HG02642 (cell line): ENCODE data around the gene PHACTR4.
A peak's percentile ranks its signal among the peaks of the same experiment; 100 is the strongest.
"Not testable (repeated sequence)": the region's sequence is repeated elsewhere in the genome, so short reads cannot be mapped to it uniquely, and the experiment has no call there.

Experiments
- ATAC-seq: cut with Tn5 transposase; IDR thresholded peaks from one replicate; pipeline ENCODE4 v1.9.1; 2021; ENCODE audit warnings: mild to moderate bottlenecking; ENCODE audit not compliant: unreplicated experiment, poor library complexity

PHACTR4 gene

DNA sequence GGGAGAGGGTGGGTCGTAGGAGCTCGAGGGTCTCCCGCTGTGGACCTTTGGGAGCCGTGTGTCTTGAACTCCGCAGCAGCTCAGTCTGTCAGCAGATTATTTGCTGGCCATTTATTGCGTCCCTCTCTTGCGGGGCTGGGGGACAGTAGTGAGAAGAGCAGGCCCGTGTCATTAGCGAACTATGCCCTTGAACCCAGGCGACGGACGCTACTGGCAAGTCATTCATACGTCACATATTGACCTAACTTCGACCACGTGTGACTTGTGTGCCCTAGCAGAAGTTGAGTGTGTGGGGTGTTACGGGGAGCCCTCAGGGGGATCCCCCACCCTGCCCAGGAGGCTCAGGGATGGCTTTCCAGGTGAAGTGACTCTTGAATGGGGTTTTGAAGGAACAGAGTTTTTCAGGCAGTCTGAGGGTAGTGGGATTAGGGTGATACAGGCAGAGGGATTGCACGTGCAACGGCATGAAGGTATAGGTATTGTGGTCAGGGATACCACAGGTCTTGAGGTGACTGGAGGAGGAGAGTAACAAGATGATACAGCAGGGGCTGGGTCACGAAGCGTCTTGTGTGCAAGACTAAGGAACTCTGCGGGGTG, 149.3 kb downstream of the PHACTR4 start:
- peak; percentile 15 for ATAC-seq

DNA sequence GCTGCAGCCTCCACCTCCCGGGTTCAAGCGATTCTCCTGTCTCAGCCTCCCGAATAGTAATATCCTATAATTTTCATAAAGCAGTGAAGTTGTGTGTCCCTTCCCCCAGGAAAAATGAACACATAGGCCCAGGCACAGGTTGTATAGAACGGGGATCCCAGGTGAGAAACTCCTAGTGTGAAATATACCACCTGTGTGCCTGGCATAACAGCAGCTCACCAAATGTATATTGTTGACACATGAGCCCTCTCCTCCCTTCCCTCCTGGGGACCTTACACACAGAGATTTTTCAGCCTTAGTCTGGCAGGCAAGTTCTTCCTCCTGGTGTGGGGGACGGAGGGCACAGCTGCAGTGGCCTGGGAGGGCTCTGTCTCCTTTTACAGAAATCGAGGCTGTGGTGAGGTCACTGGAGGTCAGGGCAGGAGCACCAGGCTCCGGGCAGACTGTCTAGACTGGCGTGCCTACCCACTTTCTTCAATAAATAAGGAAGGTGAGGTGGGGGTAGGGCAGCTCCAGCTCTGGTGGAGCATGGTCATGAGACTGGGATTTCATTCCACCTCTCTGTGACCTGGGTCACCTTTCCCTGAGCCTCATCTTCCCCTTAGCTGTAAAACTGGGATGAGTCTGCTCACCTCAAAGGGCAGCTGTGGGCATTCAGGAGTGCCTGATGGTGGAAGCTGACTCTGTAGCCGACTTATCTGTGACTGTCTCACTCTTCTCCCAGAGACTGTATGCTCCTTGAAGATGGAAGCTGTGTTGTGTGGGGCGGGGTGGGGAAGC, 150.6 kb downstream of the PHACTR4 start:
- ATAC-seq: no peak

DNA sequence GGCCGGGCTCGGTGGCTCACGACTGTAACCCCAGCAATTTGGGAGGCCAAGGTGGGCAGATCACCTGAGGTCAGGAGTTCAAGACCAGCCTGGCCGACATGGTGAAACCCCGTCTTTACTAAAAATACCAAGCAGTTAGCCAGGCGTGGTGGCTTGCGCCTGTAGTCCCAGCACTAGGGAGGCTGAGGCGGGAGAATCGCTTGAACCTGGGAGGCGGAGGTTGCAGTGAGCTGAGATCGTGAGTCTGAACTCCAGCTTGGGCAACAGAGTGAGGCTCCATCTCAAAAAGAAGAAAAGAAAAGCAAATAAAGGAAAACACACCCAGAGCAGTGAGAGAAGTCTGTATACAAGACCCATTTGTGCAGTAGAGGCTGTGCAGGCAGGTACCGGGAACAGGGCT, 151.3 kb downstream of the PHACTR4 start:
- ATAC-seq: not testable (repeated sequence)

DNA sequence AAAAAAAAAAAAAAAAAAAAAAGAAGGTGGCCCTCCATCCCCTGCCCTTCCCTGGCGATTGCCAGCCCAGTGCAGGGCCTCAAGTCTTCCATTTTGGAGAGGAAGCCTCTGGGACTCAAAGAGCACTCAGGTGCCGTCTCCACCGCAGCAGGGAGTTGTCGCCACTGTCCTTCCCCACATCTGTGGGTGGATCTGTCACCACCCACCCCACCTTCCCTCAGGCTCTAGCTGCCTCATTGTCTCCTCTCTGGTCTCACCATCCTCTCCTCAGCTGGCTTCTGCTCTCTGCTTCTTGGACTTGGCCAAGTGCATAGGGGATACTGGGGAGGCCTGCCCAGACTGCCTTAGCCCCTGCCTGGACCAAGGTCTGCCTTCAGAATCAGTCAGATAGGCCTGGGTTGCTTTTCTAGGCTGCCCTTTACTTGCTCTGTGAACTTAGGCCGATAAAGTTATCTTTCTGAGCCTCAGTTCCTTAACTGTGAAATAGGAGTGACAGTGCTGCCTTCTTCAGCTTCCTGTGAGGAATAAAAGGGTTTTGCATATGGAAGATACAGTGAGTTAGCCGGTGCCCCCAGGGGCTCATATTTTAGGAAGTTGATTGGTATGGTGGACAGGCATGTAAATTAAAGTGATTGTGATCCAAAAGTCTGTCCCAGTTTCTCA, 152.1 kb downstream of the PHACTR4 start:
- no peak for ATAC-seq

DNA sequence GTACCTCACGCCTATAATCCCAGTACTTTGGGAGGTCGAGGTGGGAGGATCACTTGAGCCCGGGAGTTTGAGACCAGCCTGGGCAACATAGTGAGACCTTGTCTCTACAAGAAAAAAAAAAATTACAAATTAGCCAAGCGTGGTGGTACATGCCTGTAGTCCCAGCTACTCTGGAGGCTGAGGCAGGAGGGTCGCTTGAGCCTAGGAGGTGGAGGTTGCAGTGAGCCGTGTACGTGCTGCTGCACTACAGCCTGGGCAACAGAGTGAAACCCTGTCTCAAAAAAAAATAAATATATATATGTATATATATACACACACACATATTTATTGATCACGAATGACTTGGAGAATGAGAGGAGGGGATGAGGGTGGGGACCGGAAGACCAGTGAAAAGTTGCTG, 153.0 kb downstream of the PHACTR4 start:
- not testable (repeated sequence) for ATAC-seq

DNA sequence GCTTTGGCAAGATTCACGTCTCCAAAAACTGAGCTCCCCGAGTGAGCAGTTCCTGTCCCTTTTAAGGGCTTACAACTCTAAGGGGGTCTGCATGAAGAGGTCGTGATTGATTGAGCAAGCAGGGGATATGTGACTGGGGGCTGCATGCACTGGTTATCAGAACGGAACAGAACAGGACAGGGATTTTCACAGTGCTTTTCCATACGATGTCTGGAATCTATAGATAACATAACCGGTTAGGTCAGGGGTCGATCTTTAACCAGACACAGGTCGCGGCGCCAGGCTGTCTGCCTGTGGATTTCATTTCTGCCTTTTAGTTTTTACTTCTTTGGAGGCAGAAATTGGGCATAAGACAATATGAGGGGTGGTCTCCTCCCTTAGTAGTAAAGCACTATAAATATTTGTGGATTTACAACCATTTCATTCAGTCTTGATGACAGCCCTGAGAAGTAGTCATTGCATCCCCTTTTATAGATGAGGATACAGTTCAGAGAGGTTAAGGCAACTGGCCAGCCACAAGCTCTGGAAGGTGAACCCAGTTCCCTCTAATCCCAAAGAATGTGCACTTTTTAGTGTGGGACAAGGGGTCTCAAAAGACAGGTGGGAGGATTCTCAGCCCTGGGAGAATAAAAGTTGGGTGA, 155.6 kb downstream of the PHACTR4 start:
- ATAC-seq: not testable (repeated sequence)

DNA sequence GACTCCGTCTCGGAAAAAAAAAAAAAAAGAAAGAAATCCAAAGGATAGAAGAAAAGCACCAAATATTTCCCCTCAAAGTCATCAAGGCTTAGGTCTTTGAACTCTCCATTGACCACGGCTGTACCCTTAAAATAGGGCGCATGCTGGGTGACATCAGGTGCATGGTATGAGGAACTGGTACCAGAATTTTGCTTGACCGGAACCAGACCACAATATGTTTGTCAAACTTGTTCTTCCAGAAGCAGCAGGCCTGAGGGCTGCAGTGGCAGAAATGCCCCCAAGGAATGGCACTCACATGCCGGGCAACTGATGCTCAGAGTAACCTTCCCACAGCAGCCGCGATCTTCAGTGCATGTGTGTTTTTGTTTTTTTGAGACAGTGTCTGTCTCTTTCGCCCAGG, 157.3 kb downstream of the PHACTR4 start:
- no peak for ATAC-seq

DNA sequence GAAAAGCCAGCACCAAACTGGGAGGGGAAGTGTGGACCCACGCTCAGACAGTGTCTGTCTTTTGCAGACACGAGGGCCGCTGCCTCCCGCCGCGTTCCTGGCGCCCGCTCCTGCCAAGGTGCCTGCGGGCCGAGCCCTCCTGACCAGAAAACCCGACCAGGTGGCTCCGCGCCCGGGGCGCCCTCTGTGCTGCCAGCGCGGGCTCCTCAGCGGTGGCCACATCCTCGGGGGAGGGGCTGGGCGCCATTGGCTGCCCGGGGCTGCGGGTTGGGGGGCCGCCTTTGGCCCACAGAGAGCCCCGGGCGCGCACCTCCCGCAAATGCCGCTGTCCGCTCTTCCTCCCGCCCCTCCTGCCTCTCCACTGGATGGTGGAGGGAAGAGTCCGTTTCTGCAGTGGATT, 160.9 kb downstream of the PHACTR4 start:
- no peak for ATAC-seq

DNA sequence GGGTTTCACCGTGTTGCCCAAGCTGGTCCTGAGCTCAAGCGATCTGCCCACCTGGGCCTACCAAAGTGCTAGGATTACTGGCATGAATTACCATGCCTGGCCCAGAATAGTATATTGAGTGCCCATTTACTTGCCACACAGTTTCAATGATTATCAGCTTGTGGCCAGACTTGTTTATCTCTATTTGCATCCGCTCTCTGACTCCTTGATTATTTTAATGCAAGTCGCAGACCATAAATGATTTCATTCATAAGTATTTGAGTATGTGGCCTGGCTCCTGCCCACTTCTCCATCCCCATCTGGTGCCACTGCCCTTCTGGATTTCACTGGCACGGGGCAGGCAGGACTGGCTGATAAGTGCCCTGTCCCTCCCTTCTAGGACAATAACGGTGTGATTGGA, 165.1 kb downstream of the PHACTR4 start:
- no peak for ATAC-seq

DNA sequence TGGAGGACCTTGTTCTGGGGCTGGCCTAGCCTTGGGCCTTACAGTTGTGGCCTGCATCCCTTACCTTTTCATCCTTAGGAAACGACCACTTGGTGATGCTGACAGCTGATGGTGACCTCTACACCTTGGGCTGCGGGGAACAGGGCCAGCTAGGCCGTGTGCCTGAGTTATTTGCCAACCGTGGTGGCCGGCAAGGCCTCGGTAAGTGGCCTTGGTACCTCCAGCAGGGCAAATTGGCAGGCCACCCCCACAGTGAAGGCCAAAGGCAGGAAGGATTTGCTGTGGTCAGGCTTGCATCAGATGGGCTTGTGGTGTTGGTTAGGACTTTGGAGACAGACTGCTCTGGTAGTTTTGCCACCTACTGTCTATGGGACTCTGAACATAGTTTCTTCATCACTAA, 165.6 kb downstream of the PHACTR4 start:
- no peak for ATAC-seq

DNA sequence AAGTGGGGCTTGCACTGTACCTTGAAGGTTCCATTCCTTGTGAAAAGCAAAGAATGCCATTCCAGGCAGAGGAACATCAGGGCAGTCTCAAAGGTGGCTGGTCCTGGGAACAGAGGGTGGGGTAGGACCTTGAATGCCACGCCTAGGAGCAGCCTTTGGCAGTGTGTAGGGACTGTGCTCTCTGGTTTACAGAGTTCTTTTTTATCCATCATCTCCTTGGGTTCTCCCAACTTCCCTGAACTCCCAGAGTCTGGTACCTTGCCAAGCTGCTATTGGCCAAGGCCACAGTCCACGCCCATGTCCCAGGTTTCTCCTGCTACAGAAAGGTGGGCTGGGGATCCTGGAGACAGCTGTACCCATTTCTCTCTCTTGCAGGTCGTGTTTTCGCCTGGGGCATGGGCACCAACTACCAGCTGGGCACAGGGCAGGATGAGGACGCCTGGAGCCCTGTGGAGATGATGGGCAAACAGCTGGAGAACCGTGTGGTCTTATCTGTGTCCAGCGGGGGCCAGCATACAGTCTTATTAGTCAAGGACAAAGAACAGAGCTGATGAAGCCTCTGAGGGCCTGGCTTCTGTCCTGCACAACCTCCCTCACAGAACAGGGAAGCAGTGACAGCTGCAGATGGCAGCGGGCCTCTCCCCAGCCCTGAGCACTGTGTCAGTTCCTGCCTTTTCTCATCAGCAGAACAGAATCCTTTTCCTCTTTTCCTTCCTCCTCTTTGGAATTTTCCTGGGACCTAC, 168.1 kb downstream of the PHACTR4 start:
- ATAC-seq: no peak

DNA sequence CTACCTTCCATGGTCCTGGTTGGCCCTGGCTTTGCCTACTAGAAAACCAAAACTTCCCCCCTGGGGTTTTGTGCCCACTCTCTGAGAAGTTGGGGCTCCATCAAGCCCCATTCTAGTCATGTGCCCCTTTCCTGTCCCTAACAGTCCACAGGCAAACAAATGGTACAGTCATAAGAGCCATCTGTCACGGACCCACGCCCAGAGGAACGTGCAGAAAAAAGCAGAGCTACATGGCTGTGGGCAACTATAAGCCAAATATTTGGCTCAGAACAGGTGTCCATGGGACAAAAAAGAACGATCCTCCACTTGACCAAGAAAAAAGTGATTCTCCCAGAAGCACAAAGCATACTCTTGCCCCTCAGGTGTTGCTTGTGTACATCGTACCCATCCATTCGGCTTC, 168.7 kb downstream of the PHACTR4 start:
- ATAC-seq: no peak

DNA sequence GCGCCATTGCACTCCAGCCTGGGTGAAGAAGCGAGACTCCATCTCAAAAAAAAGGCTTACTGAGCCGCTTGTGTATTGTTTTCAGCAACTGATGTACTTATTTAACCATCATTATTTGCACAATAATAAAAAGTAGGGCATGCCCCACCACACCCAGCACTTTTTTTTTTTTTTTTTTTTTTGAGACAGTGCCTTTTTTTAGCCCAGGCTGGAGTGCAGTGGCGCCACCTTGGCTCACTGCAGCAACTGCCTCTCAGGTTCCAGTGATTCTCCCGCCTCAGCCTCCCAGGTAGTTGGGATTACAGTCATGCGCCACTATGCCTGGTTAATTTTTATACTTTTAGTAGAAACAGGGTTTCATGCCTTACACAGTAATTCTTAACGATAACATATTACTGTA, 171.1 kb downstream of the PHACTR4 start:
- ATAC-seq: no peak

DNA sequence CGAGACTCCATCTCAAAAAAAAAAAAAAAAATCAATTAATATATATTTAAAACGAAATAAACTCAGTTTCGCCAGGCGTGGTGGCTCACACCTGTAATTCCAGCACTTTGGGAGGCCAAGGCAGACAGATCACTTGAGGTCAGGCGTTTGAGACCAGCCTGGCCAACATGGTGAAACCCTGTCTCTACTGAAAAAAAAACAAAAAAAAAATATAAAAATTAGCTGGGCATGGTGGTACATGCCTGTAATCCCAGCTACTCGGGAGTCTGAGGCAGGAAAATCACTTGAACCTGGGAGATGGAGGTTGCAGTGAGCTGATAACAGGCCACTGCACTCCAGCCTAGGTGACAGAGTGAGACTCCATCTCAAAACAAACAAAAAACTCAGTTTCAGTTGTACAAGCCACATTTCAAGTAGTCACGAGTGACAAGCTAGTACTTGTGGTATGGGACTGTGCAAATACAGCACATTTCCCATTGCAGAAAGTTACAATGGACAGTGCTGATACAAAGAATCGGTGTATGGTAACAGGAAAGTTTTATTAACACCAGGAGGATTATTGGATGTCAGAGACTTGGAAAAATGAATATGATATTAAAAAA, 172.0 kb downstream of the PHACTR4 start:
- not testable (repeated sequence) for ATAC-seq

DNA sequence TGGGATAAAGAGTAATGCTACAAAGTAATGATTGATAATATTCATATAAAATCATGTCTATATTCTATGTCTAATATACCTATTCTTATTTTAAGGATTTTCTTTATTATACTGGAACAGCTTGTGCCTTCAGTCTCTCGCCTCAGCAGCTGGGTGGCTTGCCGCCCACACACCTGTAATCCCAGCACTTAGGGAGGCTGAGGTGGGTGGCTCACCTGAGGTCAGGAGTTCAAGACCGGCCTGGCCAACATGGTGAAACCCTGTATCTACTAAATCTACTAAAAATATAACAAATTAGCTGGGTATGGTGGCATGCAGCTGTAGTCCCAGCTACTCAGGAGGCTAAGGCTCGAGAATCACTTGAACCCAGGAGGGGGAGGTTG, 175.7 kb downstream of the PHACTR4 start:
- ATAC-seq: no peak

DNA sequence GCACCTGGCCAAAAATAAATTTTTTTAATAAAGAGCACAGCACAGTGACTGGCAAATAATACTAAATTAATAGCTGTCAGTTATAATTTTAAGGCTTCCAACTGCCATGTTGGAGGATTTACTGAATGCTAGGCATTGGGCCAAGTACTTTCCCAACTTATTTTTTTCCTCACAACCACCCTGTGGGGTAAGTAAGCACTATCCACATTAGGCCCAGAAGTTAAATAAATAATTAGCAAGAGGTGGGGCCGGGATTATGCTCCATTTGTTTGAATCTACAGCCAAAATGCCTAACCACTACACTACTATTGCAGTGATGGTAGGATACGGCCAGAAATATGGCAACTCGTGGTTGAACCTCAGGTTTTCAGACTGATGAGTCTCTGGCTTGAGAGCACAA, 178.8 kb downstream of the PHACTR4 start:
- ATAC-seq: no peak
